Calu3 (cell line): ENCODE measurements around the gene TNPO2. TPM values are rescaled to one million over a fixed set of nuclear protein-coding genes. Genes with fewer than 3 reads are reported as not detected.

Experiments
- BruUV-seq: library from RNA; stranded (reverse); fragments of 400-500 nt; replicated peaks from 2 replicates; lab custom pipeline; 2021; lab: Mats Ljungman, UMichigan
- CTCF ChIA-PET: fragments of 300-600 bp; sonication (Branson Sonifier 250); formaldehyde crosslinking; loops from one replicate; lab custom pipeline; 2022; ENCODE audit warnings: antibody characterized with exemption; lab: Charles Lee
- DNase-seq: peaks from one replicate; pipeline ENCODE4 v3.0.0; 2022
- H3K27ac Mint-ChIP-seq: one replicate; pipeline ENCODE4 v1.8.0; 2022; ENCODE audit warnings: mixed read lengths; ENCODE audit not compliant: unreplicated experiment
- H3K27me3 Mint-ChIP-seq: one replicate; pipeline ENCODE4 v1.8.0; 2022; ENCODE audit warnings: mixed read lengths; ENCODE audit not compliant: unreplicated experiment
- H3K36me3 Mint-ChIP-seq: one replicate; pipeline ENCODE4 v1.8.0; 2022; ENCODE audit warnings: mild to moderate bottlenecking, moderate library complexity, mixed read lengths; ENCODE audit not compliant: insufficient read depth, unreplicated experiment
- H3K4me1 Mint-ChIP-seq: one replicate; pipeline ENCODE4 v1.8.0; 2022; ENCODE audit warnings: mild to moderate bottlenecking, low read depth, mixed read lengths; ENCODE audit not compliant: unreplicated experiment
- H3K4me3 Mint-ChIP-seq: one replicate; pipeline ENCODE4 v1.8.0; 2022; ENCODE audit warnings: mild to moderate bottlenecking, low read depth, moderate library complexity, mixed read lengths; ENCODE audit not compliant: unreplicated experiment
- H3K9me3 Mint-ChIP-seq: one replicate; pipeline ENCODE4 v1.8.0; 2022; ENCODE audit warnings: low read depth, mixed read lengths; ENCODE audit not compliant: unreplicated experiment
- intact Hi-C: fragments of 100-400 bp; cut with micrococcal nuclease; formaldehyde crosslinking; loops from one replicate; pipeline ENCODE4 v1.10.0; 2022; ENCODE audit not compliant: unreplicated experiment
- total RNA-seq: library from RNA; stranded (reverse); gene quantifications from 2 replicates; pipeline ENCODE4 v1.2.3, GENCODE V29; 2022
- TF ChIP-seq, protein P1 (sequence below): fragments of 200-600 bp; IDR thresholded peaks from one replicate; pipeline ENCODE4 v1.8.0; 2022; ENCODE audit warnings: antibody characterized with exemption; ENCODE audit not compliant: unreplicated experiment

TNPO2 gene
- total RNA-seq, 1 experiment from 2014 or later: 67.0 TPM

DNA sequence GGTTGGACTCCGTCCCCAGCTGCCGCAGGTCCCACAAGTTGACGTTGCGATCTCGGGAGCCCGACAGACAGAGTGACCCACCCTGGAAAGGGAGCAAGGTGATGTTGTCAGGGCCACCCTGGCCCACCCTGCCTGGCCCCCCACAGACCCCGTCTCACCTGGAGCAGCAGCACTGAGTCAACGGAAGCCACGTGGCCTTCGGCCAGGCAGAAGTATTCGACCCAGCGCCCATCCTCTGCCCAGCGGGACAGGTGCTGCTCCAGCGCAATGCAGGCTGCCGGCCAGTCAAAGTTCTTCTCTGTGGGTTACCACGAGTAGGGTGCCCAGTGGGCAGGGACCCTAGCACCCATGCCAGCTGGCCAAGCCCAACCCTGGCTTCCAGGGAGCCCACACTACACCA is 29.1 kb downstream of the TNPO2 start:
- TF ChIP-seq, protein P1, sequence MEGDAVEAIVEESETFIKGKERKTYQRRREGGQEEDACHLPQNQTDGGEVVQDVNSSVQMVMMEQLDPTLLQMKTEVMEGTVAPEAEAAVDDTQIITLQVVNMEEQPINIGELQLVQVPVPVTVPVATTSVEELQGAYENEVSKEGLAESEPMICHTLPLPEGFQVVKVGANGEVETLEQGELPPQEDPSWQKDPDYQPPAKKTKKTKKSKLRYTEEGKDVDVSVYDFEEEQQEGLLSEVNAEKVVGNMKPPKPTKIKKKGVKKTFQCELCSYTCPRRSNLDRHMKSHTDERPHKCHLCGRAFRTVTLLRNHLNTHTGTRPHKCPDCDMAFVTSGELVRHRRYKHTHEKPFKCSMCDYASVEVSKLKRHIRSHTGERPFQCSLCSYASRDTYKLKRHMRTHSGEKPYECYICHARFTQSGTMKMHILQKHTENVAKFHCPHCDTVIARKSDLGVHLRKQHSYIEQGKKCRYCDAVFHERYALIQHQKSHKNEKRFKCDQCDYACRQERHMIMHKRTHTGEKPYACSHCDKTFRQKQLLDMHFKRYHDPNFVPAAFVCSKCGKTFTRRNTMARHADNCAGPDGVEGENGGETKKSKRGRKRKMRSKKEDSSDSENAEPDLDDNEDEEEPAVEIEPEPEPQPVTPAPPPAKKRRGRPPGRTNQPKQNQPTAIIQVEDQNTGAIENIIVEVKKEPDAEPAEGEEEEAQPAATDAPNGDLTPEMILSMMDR: no peak
- H3K9me3 Mint-ChIP-seq: no peaks in the 10 kb centered on the region
- no peak for DNase-seq
- CTCF ChIA-PET: no interaction called here
- BruUV-seq: no TSS peak
- H3K4me3 Mint-ChIP-seq: no peak overlapping the region
- no peaks in the 10 kb centered on the region for H3K4me1 Mint-ChIP-seq
- intact Hi-C loops: no loop called here
- peaks cover 28% of the 10 kb centered on the region for H3K36me3 Mint-ChIP-seq
- no peak overlapping the region for H3K27ac Mint-ChIP-seq
- no peaks in the 10 kb centered on the region for H3K27me3 Mint-ChIP-seq

DNA sequence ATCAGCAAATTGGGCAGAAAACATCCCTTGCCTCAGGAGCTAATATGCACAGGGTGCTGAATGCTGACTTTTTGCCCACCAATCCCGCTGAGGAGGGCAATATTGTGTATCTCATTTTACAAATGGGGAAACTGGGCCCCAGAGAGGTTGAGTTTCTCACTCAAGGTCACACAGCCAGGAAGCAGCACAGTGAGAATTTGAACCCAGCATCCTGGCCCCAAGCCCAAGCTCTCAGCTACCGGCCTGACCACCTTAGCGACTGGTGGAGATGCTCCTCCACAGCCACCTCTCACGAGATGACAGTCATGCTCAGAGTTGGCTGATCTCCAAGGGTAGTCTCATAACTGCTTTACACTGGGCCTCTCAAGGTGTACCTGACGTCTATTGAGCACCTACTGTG is 30.8 kb downstream of the TNPO2 start:
- TF ChIP-seq, protein P1: no peak
- peaks cover 30% of the 10 kb centered on the region for H3K36me3 Mint-ChIP-seq
- DNase-seq: no peak
- TSS peak; percentile 3 for BruUV-seq
- CTCF ChIA-PET: no interaction called here
- intact Hi-C loops: no loop called here
- H3K27me3 Mint-ChIP-seq: no peaks in the 10 kb centered on the region
- no peak overlapping the region for H3K27ac Mint-ChIP-seq
- H3K4me3 Mint-ChIP-seq: no peak overlapping the region
- H3K9me3 Mint-ChIP-seq: no peaks in the 10 kb centered on the region
- H3K4me1 Mint-ChIP-seq: no peaks in the 10 kb centered on the region

DNA sequence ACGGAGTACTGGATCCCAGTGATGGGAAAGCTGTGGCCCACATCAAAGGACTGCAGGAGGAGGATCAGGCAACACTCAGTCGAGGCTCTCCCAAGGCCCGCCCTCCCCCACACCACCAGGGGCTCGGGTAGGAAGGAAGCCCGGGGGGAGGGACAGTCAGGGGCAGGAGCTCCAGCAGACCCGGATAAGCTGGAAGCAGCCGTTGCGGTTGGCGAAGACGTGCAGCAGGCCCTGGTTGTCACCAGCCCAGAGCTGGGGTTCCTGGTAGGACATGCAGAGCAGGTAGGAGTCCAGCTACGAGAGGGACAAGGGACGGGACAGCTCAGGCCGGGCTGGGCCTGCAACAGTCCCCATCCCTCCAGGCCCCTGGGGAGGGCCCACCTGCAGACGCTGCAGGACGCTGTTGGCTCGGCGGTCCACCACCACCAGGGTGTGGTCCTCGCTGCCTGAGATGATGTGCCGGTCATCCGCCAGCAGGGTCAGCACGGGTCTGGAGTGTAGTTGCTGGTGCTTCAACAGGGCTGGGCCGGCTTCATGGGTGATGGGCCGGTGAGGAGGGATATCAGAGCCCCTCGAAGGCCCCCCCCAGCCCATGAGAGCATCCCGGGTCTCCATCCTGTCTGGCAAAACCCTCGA is 34.0 kb downstream of the TNPO2 start:
- intact Hi-C loops: no loop called here
- H3K4me3 Mint-ChIP-seq: no peak overlapping the region
- H3K9me3 Mint-ChIP-seq: no peaks in the 10 kb centered on the region
- no peaks in the 10 kb centered on the region for H3K27me3 Mint-ChIP-seq
- H3K4me1 Mint-ChIP-seq: no peaks in the 10 kb centered on the region
- H3K27ac Mint-ChIP-seq: no peak overlapping the region
- peaks cover 17% of the 10 kb centered on the region for H3K36me3 Mint-ChIP-seq
- DNase-seq: no peak
- TF ChIP-seq, protein P1: no peak
- no TSS peak for BruUV-seq
- CTCF ChIA-PET: no interaction called here

DNA sequence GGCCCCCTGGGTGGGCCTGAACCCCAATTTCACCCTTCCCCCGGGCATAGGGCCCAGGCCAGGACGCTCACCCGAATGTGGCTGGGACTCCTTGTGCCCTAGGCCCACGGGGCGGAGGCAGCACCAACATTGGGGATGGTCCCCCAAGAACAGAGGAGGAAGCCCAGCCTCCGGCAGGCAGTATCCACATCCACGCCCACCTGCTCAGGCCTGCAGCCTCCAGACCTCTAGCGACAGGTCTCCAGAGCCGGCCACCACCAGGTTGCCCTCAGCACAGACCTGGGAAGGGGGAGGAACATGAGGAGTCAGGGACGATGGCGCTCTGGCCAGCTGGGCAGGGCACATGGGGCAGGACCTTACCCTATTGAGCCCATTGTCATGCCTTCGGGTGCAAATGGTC is 34.7 kb downstream of the TNPO2 start:
- Mint-ChIP-seq H3K4me1 (no peaks in the 10 kb centered on the region), H3K27me3 (no peaks in the 10 kb centered on the region), H3K4me3 (no peak overlapping the region), H3K36me3 (peaks cover 14% of the 10 kb centered on the region), H3K27ac (no peak overlapping the region), H3K9me3 (no peaks in the 10 kb centered on the region)
- CTCF ChIA-PET: no interaction called here
- TF ChIP-seq, protein P1: no peak
- no TSS peak for BruUV-seq
- intact Hi-C loops: no loop called here
- DNase-seq: no peak
